ENCODE data around the gene LTB4R. TPM values are rescaled to one million over a fixed set of nuclear protein-coding genes. Genes with fewer than 3 reads are reported as not detected.

LTB4R gene
- total and polyA plus RNA-seq, 2 donors (not counting 1 experiment from before 2014, with no cell fraction given) = 0.62 to 0.66 TPM

DNA sequence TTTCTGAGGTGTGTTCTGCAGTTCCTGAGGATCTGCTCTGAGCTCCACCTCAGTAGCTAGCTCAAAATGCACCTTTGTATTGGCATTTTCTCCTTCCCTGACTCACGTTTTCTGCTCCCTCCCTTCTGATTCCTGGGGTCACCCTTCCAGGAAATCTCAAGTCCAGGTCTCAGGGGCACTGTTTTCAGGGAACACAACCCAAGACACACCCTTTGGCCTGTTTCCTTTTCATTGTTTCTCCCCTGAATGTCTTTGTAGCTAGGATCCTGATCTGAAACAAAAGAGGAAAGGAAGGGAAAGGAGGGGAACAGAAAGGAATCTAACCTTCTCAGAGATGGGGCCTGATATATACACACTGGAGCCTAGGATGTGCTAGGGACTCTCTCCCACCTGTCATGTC lies 35.8 kb downstream of the LTB4R start:
- no peak overlapping the region for H3K4me3 ChIP-seq (replicated peaks in 1 of 4; ENCODE audit: control extremely low read depth in 1 of 4, insufficient read depth in 1 of 4, low read depth in 3 of 4, low read length in 4 of 4)
- H3K27me3 ChIP-seq (ENCODE audit: control insufficient read depth, insufficient read depth, low read length) = peaks cover 4% of the 10 kb centered on the region
- H3K79me2 ChIP-seq (ENCODE audit: control insufficient read depth, insufficient read depth, low read length) = no peaks in the 10 kb centered on the region
- H2AFZ ChIP-seq (ENCODE audit: low read length) = no peak overlapping the region
- no peak overlapping the region for H3K4me2 ChIP-seq (ENCODE audit: extremely low read depth, insufficient read depth, low read length)
- no peak for DNase-seq (ENCODE audit: low read depth in 2 of 2)
- no peaks in the 10 kb centered on the region for H4K20me1 ChIP-seq (ENCODE audit: control insufficient read depth, extremely low read depth, insufficient read depth, low read length)
- H3K4me1 ChIP-seq (ENCODE audit: control insufficient read depth, extremely low read depth, insufficient read depth, low read length) = peaks cover 2% of the 10 kb centered on the region
- H3K9ac ChIP-seq (ENCODE audit: insufficient read depth, low read length) = no peak overlapping the region
- H3K36me3 ChIP-seq (ENCODE audit: control insufficient read depth, insufficient read depth, low read length) = no peaks in the 10 kb centered on the region
- no peak overlapping the region for H3K27ac ChIP-seq (ENCODE audit: insufficient read depth, low read length)
- TF ChIP-seq EZH2 (IDR thresholded peaks at IDR 0.05; ENCODE audit: low read length, missing control alignments) (no peak), CTCF (conservative IDR thresholded peaks at IDR 0.05 in 1 of 2, IDR thresholded peaks at IDR 0.05 in 1 of 2; ENCODE audit: low read depth in 1 of 2, low read length in 2 of 2) (no peak)
- H3K9me3 ChIP-seq (ENCODE audit: control insufficient read depth, insufficient read depth, low read depth, low read length) = no peaks in the 10 kb centered on the region

GRCh38 chr14:24348186-24348585 lies 36.9 kb downstream of the LTB4R start:
- no peak overlapping the region for H3K9ac ChIP-seq (ENCODE audit: insufficient read depth, low read length)
- no peak overlapping the region for H3K27ac ChIP-seq (ENCODE audit: insufficient read depth, low read length)
- H4K20me1 ChIP-seq (ENCODE audit: control insufficient read depth, extremely low read depth, insufficient read depth, low read length) = no peaks in the 10 kb centered on the region
- H3K27me3 ChIP-seq (ENCODE audit: control insufficient read depth, insufficient read depth, low read length) = peaks cover 4% of the 10 kb centered on the region
- no peaks in the 10 kb centered on the region for H3K9me3 ChIP-seq (ENCODE audit: control insufficient read depth, insufficient read depth, low read depth, low read length)
- H3K4me2 ChIP-seq (ENCODE audit: extremely low read depth, insufficient read depth, low read length) = no peak overlapping the region
- no peaks in the 10 kb centered on the region for H3K79me2 ChIP-seq (ENCODE audit: control insufficient read depth, insufficient read depth, low read length)
- peaks cover 2% of the 10 kb centered on the region for H3K4me1 ChIP-seq (ENCODE audit: control insufficient read depth, extremely low read depth, insufficient read depth, low read length)
- no peak overlapping the region for H2AFZ ChIP-seq (ENCODE audit: low read length)
- no peaks in the 10 kb centered on the region for H3K36me3 ChIP-seq (ENCODE audit: control insufficient read depth, insufficient read depth, low read length)
- TF ChIP-seq EZH2 (IDR thresholded peaks at IDR 0.05; ENCODE audit: low read length, missing control alignments) (no peak), CTCF (conservative IDR thresholded peaks at IDR 0.05 in 1 of 2, IDR thresholded peaks at IDR 0.05 in 1 of 2; ENCODE audit: low read depth in 1 of 2, low read length in 2 of 2) (no peak)
- DNase-seq (ENCODE audit: low read depth in 2 of 2) = no peak
- no peak overlapping the region for H3K4me3 ChIP-seq (replicated peaks in 1 of 4; ENCODE audit: control extremely low read depth in 1 of 4, insufficient read depth in 1 of 4, low read depth in 3 of 4, low read length in 4 of 4)

DNA sequence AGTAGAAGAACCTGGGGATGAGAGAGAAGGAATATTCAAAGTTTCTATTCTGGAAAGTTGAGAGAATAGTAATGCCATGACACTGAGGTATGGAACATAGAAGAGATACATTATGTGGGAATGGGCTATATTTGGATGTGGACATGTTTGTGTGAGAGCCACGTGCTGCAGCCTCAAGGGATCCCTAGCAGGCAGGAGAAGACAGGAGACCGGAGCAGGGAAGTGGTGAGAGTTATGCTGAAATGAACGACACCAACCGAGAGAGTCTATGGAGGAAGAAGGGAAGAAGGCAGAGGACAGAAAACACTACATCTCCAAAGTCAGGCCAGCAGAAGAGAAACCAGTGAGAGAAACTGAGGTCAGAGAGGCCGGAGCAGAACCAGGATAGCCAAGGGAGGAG lies 38.4 kb downstream of the LTB4R start:
- no peak overlapping the region for H3K4me3 ChIP-seq (replicated peaks in 1 of 4; ENCODE audit: control extremely low read depth in 1 of 4, insufficient read depth in 1 of 4, low read depth in 3 of 4, low read length in 4 of 4)
- H3K27ac ChIP-seq (ENCODE audit: insufficient read depth, low read length) = no peak overlapping the region
- H4K20me1 ChIP-seq (ENCODE audit: control insufficient read depth, extremely low read depth, insufficient read depth, low read length) = no peaks in the 10 kb centered on the region
- no peak overlapping the region for H2AFZ ChIP-seq (ENCODE audit: low read length)
- H3K4me2 ChIP-seq (ENCODE audit: extremely low read depth, insufficient read depth, low read length) = no peak overlapping the region
- H3K4me1 ChIP-seq (ENCODE audit: control insufficient read depth, extremely low read depth, insufficient read depth, low read length) = peaks cover 8% of the 10 kb centered on the region
- DNase-seq (ENCODE audit: low read depth in 2 of 2) = no peak
- H3K27me3 ChIP-seq (ENCODE audit: control insufficient read depth, insufficient read depth, low read length) = peaks cover 4% of the 10 kb centered on the region
- no peaks in the 10 kb centered on the region for H3K36me3 ChIP-seq (ENCODE audit: control insufficient read depth, insufficient read depth, low read length)
- H3K9ac ChIP-seq (ENCODE audit: insufficient read depth, low read length) = no peak overlapping the region
- H3K79me2 ChIP-seq (ENCODE audit: control insufficient read depth, insufficient read depth, low read length) = no peaks in the 10 kb centered on the region
- H3K9me3 ChIP-seq (ENCODE audit: control insufficient read depth, insufficient read depth, low read depth, low read length) = no peaks in the 10 kb centered on the region
- no peak for TF ChIP-seq EZH2 (IDR thresholded peaks at IDR 0.05; ENCODE audit: low read length, missing control alignments)
- no peak for TF ChIP-seq CTCF (conservative IDR thresholded peaks at IDR 0.05 in 1 of 2, IDR thresholded peaks at IDR 0.05 in 1 of 2; ENCODE audit: low read depth in 1 of 2, low read length in 2 of 2)

Data from fibroblast of lung (primary cell).